Coronary artery (tissue), 2 donors: Measurements from ENCODE around the gene RBM17.

ENCODE experiments used
- DNase-seq: peaks from one replicate; pipeline ENCODE4 v3.0.0-alpha.2; 2017; ENCODE audit warnings: low spot score
- H3K27ac ChIP-seq, 2 donors: fragments of 200-600 bp; sonication (generic); one replicate each; pipeline ENCODE4 v1.5.1; 2016 to 2019
- H3K4me3 ChIP-seq: fragments of 200-600 bp; sonication (generic); 2 replicates; pipeline ENCODE4 v1.5.1; 2016; ENCODE audit warnings: mild to moderate bottlenecking, moderate library complexity
- CTCF ChIP-seq: fragments of 200-600 bp; sonication (generic); IDR thresholded peaks from one replicate; pipeline ENCODE4 v1.5.1; 2019; ENCODE audit warnings: antibody characterized with exemption

RBM17 gene

GRCh38 chr10:6071181-6072175, 17.4 kb upstream of the RBM17 start:
- TF ChIP-seq CTCF: no peak
- H3K4me3 ChIP-seq: no peak overlapping the region
- DNase-seq: peak; percentile 47
- no peak overlapping the region for H3K27ac ChIP-seq

GRCh38 chr10:6072215-6072934, 16.5 kb upstream of the RBM17 start:
- H3K4me3 ChIP-seq: no peak overlapping the region
- peak; percentile 33 for DNase-seq
- no peak overlapping the region for H3K27ac ChIP-seq
- TF ChIP-seq CTCF: no peak

- Histone ChIP-seq H3K27ac (no peak overlapping the region), H3K4me3 (no peak overlapping the region)
- no peak for TF ChIP-seq CTCF
These were observed 14.1 kb upstream of the RBM17 start for GRCh38 chr10:6074489-6075301.

GRCh38 chr10:6077071-6077675, 11.7 kb upstream of the RBM17 start:
- TF ChIP-seq CTCF: no peak
- DNase-seq: no peak
- H3K4me3 ChIP-seq: no peak overlapping the region
- H3K27ac ChIP-seq: no peak overlapping the region

More at GRCh38 chr10:6074489-6075301, 14.1 kb upstream of the RBM17 start:
- DNase-seq: peak; percentile 53

GRCh38 chr10:6079044-6079443, 9.8 kb upstream of the RBM17 start:
- H3K27ac ChIP-seq: no peak overlapping the region
- TF ChIP-seq CTCF: no peak
- H3K4me3 ChIP-seq: no peak overlapping the region
- DNase-seq: no peak

- no peak for TF ChIP-seq CTCF
- H3K27ac ChIP-seq: no peak overlapping the region
- DNase-seq: no peak
- H3K4me3 ChIP-seq: no peak overlapping the region
These were observed 8.3 kb upstream of the RBM17 start for GRCh38 chr10:6080417-6080973.
